Pancreas (tissue), 10 donors: ENCODE results near the gene PSME2. TPM values are rescaled to one million over a fixed set of nuclear protein-coding genes. Genes with fewer than 3 reads are reported as not detected.

Experiments used
- ATAC-seq, 4 donors: fragments of 200-7000 bp; cut with Tn5 transposase; one replicate each; pipeline versions ENCODE4 v1.8.0 to v1.9.1; 2020; ENCODE audit warnings: mild to moderate bottlenecking in 4 of 4, moderate library complexity in 4 of 4
- DNase-seq, 6 donors: peaks; one replicate each; pipeline ENCODE4 v3.0.0-alpha.2; 2020
- FAIRE-seq: peaks from 2 replicates; lab custom pipeline; 2012; peaks lifted over from hg19 to GRCh38; lab: Jason Lieb, UNC
- H3K27ac ChIP-seq, 4 donors: fragments of 200-600 bp; sonication (generic); 1 replicate in 3 of 4; 2 replicates in 1 of 4; pipeline versions ENCODE4 v1.5.0 to v1.8.0; 2020
- H3K27me3 ChIP-seq, 4 donors: fragments of 200-600 bp; one replicate each; pipeline ENCODE4 v1.8.0; 2021
- H3K36me3 ChIP-seq, 3 donors: fragments of 200-600 bp; sonication (generic) in 1 of 3; one replicate each; pipeline versions ENCODE4 v1.5.0 to v1.8.0; 2020 to 2021
- H3K4me1 ChIP-seq, 3 donors: fragments of 200-600 bp; one replicate each; pipeline ENCODE4 v1.8.0; 2021
- H3K4me3 ChIP-seq, 4 donors: fragments of 200-600 bp; sonication (generic) in 2 of 4; one replicate each; pipeline versions ENCODE4 v1.5.0 to v1.8.0; 2020 to 2021
- H3K9me3 ChIP-seq, 4 donors: fragments of 200-600 bp; one replicate each; pipeline ENCODE4 v1.8.0; 2021
- CTCF ChIP-seq, 4 donors: fragments of 200-600 bp; sonication (generic) in 3 of 4; IDR thresholded peaks; one replicate each; pipeline versions ENCODE4 v1.5.0 to v1.8.0; 2021; ENCODE audit warnings: antibody characterized with exemption in 4 of 4
- WGBS, 2 donors: extraction: QIAGEN DNeasy Blood & Tissue Kit; methylation state at CpG; one replicate each; pipeline ENCODE4 v1.1.7; 2013; 5-methylcytosine and 5-hydroxymethylcytosine counted together
- intact Hi-C, 3 donors: fragments of 100-400 bp; cut with DNase I; formaldehyde crosslinking; loops; one replicate each; pipeline versions ENCODE4 v1.11.1 to v1.14.2; 2022
- polyA plus RNA-seq, 2 donors: library from polyadenylated mRNA; stranded (reverse); fragments of 200-250 nt; gene quantifications; one replicate each; pipeline ENCODE4 v1.2.3, GENCODE V29; 2013
- total RNA-seq, 6 donors: library from RNA; stranded (reverse); fragmentation: NEBNext Ultra II Directional in 4 of 6; extraction: Animal tissue kit (Norgen Biotek cat#: 25700) in 4 of 6; gene quantifications; one replicate each; pipeline versions ENCODE4 v1.2.1 to v1.2.4, GENCODE V29; 2021 to 2023
- donor health status: healthy with polysubstance abuse.
- donor health status: DM: no; HTN: no; CAD: no; lungs with moderate emphysema.
- donor health status: DM: no; HTN: no; CAD: no.
- donor health status: control.
- donor health status: control.
- donor health status: Bipolar disorder and iron deficiency.
- donor health status: DM: yes; HTN: yes; CAD: no.
- donor health status: DM: no; HTN: no; CAD: no.
- donor health status: DM: no; HTN: no; CAD: no.
- donor health status: DM: yes; HTN: yes; CAD: no.

The PSME2 gene
- 10 to 100 TPM; 33.9 to 90.3 (median 59.2) TPM for total RNA-seq
- 100 to 1,000 TPM; 180 to 285 TPM for polyA plus RNA-seq

GRCh38 chr14:24146453-24146977 is at the start of gene PSME2:
TSS of gene PSME2 (minus strand) at chr14:24146610. CDS start at chr14:24146581, 29 bp downstream.
- 0 to 1% methylated on average over 24 to 25 of the region's 25 CpGs for WGBS, 2 donors
- FAIRE-seq = no peak

GRCh38 chr14:24195186-24196070 is 49.0 kb upstream of the PSME2 start, which contains the start of gene TM9SF1:
TSS of gene TM9SF1 (minus strand) at chr14:24195441. CDS start at chr14:24195019, 422 bp downstream.
- ATAC-seq (peak; percentile 94 to 97 (median 95)), FAIRE-seq (no peak), DNase-seq (peak; percentile 88 to 97 (median 90))
- no peak for TF ChIP-seq CTCF (IDR thresholded peaks at IDR 0.05)
- H3K36me3 ChIP-seq = peaks cover 0 to 6% (median 0%) of the 10 kb centered on the region in 3 donors
- peak within 1 kb of the TSS; percentile 59 to 99 (median 96) for H3K4me3 ChIP-seq
- peaks cover 0 to 26% (median 4%) of the 10 kb centered on the region in 3 donors for H3K4me1 ChIP-seq
- WGBS, 2 donors = 0% methylated on average over 86 to 89 of the region's 89 CpGs
- H3K9me3 ChIP-seq = no peaks in the 10 kb centered on the region
- intact Hi-C loops = no loop called here
- no peaks in the 10 kb centered on the region for H3K27me3 ChIP-seq
- peak within 1 kb of the TSS; percentile 94 to 100 (median 99) for H3K27ac ChIP-seq

More at GRCh38 chr14:24146453-24146977, at the start of gene PSME2:
- peak; percentile 89 to 98 (median 96) for DNase-seq
- peak; percentile 75 to 89 (median 82) for ATAC-seq
- no peaks in the 10 kb centered on the region for H3K9me3 ChIP-seq
- peaks cover 8 to 27% (median 14%) of the 10 kb centered on the region in 3 donors for H3K4me1 ChIP-seq
- H3K4me3 ChIP-seq = peak within 1 kb of the TSS; percentile 70 to 96 (median 88)
- H3K27me3 ChIP-seq = no peaks in the 10 kb centered on the region
- H3K27ac ChIP-seq = peak within 1 kb of the TSS; percentile 78 to 89 (median 84)
- H3K36me3 ChIP-seq = peaks cover 0 to 23% (median 22%) of the 10 kb centered on the region in 3 donors
- intact Hi-C loops = no loop called here
- no peak for TF ChIP-seq CTCF (IDR thresholded peaks at IDR 0.05)

- FAIRE-seq (no peak), DNase-seq (no peak), ATAC-seq (no peak)
- Histone ChIP-seq H3K4me1 (peaks cover 0 to 26% (median 4%) of the 10 kb centered on the region in 3 donors), H3K27me3 (no peaks in the 10 kb centered on the region), H3K27ac (peak overlapping the region; percentile 94 to 100 (median 99)), H3K4me3 (peak overlapping the region; percentile 59 to 99 (median 96)), H3K9me3 (no peaks in the 10 kb centered on the region), H3K36me3 (peaks cover 0 to 6% (median 0%) of the 10 kb centered on the region in 3 donors)
- intact Hi-C loops = no loop called here
- 15 to 23% methylated on average over 8 of the region's 8 CpGs for WGBS, 2 donors
- TF ChIP-seq CTCF (IDR thresholded peaks at IDR 0.05) = no peak
Measured at GRCh38 chr14:24194873-24195185, 48.4 kb upstream of the PSME2 start.

- Histone ChIP-seq H3K27me3 (no peaks in the 10 kb centered on the region), H3K36me3 (peaks cover 0 to 6% (median 0%) of the 10 kb centered on the region in 3 donors), H3K4me3 (peak overlapping the region; percentile 59 to 99 (median 96)), H3K9me3 (no peaks in the 10 kb centered on the region), H3K4me1 (peaks cover 0 to 26% (median 4%) of the 10 kb centered on the region in 3 donors), H3K27ac (peak overlapping the region; percentile 94 to 100 (median 99))
- TF ChIP-seq CTCF (IDR thresholded peaks at IDR 0.05) = no peak
- intact Hi-C loops = no loop called here
- ATAC-seq = no peak
- WGBS, 2 donors = 46 to 56% methylated on average over 7 of the region's 7 CpGs
- no peak for DNase-seq
- FAIRE-seq = no peak
Measured at GRCh38 chr14:24194186-24194872, 47.9 kb upstream of the PSME2 start.
